Effector CD8-positive, alpha-beta T cell (primary cell): ENCODE measurements around the gene ZNF865.

Experiments
- DNase-seq: peaks from one replicate; lab custom pipeline; 2025; lab: John Stamatoyannopoulos, UW

The ZNF865 gene

DNA sequence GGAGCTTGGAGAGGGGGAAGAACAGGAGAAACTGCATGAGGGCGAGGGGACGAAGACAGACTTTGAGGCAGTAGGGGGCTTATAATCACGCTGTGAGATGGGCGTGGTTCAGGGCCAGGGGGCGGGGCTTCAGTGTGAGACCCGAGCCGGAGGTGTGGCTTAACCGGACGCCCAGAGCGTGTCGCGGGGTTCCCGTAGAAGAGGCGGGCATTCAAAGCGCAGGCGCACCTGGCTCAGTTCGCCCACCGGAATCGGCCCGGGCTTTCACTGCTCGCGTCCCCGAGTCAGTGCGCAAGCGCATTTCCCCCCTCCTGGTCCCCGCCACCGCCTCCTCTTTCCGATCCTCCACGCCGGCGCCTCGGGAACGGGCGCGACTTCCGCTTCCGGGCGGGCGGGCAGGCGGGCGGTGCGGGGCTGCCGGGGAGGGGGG lies 225 bp upstream of the ZNF865 start:
- DNase-seq, result peak; percentile 96

DNA sequence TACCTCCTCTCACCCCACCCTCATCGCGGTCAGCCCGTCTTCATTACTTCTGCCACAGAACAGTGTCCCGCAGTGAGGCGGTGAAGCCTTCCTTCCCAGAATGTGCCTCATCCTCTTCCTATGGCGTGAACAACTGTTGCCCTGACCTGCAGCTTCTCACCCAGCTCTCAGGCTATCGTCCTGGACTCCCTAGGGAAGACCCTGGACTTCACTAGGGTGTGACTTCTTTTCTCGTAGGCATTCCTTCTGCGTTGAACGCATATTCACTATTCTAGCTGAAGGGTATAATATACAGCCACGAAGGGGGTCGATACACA lies 982 bp downstream of the ZNF865 start:
- no peak for DNase-seq

DNA sequence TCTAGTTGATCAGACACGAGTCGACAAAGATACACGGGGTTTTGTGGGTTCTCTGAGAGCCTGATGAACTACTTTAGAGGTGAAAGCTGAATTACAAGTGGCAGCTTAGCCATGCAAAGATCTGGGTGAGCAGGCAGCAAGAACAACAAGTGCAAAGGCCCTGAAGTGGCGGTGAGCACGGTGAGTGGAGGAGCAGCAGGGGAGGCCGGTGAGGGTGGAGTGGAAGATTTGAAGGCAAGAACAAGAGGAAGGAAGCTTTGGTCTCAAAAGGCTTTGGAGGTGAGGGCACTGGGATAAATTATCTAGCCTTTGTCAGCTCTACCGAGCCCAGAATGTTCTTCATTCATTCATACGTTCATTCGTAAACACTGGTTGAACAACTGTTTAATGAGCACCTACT lies 1.4 kb downstream of the ZNF865 start:
- no peak for DNase-seq

DNA sequence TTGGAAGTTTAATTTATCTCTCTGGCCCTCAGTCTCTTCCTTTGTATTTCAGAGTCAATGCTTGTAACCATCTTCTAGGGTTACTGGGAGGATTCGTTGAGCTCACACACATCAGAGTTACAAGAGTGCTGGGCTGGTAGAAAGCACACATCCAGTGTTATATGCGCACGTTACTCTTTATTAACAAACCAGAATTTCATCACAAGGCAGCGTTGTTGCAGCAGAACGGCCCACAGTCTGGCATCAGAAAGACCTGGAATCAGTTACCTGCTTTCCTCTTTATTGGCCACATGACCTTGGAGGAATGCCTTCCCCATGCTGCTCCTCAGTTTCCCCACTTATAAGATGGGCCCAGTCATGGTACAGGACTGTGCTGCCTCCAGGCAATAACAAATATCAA lies 3.9 kb downstream of the ZNF865 start:
- DNase-seq, result no peak

DNA sequence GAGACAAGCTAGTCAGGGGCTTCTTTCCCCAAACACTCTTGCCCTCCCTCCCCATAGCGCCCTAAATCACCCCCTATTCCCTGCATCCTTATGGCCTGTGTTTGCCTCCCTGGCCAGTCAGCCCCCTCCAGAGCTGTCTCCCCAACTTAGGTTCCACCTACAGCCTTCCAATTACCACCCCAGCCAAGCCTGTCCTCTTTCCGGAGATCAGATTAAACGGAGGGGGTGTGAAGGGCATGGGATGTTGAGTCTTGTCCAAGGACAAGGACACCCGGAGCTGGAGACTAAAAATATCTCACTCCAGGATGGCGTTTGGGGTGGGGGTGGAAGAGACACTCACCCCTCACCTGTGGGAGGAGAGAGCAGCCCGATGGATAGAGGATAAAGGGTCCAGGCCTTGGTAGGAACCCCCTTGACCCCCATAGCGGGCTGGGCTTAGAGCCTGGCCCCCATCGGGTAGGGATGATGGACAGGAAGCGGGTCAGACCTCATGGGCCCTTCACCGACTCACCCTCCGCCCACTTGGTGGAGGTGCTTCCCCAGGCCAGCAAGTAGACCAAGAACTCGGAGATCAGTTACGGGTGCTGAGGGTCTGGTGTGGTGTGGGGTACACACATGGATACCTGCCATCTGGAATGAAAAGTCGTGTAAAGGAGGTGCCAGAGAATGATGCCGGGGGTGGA lies 6.0 kb downstream of the ZNF865 start:
- DNase-seq, result no peak

DNA sequence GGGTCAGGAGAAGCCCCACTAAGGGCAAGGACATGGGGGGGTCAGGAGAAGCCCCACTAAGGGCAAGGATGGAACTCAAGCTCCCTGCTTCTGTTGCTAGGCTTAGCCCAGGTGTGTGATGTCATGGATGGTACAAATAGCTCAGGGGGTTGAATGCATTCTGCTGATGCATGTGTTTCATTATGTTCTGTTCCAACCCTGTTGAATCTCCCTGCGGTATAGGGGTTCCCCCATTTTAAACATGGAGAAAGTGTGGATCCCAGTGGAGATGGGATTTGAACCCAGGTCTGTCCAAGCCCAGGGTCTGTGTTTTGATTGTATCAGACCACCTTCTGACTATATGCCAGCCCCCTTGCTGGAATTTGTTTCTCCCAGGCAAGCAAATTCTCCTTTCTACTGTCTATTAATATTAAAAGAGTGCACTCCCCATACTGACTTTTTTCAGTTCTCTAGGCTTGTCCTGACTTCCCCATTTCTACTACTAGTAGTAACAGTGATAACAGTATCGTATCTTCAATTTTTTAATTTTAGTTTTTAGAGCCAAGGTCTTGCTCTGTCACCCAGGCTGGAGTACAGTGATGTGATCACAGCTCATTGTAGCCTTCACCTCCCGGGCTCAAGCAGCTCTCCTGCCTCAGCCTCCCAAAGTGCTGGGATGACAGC lies 6.7 kb downstream of the ZNF865 start:
- no peak for DNase-seq

DNA sequence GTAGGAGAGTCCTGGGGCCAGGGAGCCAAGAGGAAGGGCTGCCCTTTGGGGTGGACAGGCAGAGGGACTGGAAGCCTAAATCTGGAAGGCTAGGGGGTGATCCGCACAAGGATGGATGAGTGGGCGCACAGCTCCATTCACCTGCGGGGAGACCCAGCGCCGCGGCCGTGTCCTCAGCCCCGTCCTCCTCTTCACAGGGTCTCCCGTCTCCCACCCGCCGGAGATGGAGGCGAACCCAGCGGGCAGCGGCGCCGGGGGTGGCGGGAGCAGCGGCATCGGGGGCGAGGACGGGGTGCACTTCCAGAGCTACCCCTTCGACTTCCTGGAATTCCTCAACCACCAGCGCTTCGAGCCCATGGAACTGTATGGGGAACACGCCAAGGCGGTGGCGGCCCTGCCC lies 7.9 kb downstream of the ZNF865 start:
- DNase-seq, result no peak

DNA sequence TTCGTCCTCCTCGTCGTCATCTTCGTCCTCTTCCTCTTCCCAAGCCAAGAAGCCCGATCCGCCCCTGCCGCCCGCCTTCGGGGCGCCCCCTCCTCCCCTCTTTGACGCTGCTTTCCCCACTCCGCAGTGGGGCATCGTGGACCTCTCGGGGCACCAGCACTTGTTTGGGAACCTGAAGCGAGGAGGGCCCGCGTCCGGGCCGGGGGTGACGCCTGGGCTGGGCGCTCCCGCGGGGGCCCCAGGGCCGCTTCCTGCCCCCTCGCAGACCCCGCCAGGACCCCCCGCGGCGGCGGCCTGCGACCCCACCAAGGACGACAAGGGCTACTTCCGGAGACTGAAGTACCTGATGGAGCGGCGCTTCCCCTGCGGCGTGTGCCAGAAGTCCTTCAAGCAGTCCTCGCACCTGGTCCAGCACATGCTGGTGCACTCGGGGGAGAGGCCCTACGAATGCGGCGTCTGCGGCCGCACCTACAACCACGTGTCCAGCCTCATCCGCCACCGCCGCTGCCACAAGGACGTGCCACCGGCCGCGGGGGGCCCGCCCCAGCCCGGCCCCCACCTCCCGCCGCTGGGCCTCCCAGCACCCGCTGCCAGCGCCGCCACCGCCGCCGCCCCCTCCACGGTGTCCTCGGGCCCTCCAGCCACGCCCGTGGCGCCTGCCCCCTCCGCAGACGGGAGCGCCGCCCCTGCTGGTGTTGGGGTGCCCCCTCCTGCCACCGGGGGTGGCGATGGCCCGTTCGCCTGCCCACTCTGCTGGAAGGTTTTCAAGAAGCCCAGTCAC lies 8.7 kb downstream of the ZNF865 start:
- no peak for DNase-seq

DNA sequence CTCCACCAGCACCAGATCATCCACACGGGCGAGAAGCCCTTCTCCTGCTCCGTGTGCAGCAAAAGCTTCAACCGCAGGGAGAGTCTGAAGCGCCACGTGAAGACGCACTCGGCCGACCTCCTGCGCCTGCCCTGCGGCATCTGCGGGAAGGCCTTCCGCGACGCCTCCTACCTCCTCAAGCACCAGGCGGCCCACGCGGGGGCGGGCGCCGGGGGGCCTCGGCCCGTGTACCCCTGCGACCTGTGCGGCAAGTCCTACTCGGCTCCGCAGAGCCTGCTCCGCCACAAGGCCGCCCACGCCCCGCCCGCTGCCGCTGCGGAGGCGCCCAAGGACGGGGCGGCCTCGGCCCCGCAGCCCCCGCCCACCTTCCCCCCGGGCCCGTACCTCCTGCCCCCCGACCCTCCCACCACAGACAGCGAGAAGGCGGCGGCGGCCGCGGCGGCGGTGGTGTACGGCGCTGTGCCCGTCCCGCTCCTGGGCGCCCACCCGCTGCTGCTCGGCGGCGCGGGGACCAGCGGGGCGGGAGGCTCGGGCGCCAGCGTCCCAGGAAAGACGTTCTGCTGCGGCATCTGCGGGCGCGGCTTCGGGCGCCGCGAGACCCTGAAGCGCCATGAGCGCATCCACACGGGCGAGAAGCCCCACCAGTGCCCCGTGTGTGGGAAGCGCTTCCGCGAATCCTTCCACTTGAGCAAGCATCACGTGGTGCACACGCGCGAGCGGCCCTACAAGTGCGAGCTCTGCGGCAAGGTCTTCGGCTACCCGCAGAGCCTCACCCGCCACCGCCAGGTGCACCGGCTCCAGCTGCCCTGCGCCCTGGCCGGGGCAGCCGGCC lies 9.5 kb downstream of the ZNF865 start:
- no peak for DNase-seq

DNA sequence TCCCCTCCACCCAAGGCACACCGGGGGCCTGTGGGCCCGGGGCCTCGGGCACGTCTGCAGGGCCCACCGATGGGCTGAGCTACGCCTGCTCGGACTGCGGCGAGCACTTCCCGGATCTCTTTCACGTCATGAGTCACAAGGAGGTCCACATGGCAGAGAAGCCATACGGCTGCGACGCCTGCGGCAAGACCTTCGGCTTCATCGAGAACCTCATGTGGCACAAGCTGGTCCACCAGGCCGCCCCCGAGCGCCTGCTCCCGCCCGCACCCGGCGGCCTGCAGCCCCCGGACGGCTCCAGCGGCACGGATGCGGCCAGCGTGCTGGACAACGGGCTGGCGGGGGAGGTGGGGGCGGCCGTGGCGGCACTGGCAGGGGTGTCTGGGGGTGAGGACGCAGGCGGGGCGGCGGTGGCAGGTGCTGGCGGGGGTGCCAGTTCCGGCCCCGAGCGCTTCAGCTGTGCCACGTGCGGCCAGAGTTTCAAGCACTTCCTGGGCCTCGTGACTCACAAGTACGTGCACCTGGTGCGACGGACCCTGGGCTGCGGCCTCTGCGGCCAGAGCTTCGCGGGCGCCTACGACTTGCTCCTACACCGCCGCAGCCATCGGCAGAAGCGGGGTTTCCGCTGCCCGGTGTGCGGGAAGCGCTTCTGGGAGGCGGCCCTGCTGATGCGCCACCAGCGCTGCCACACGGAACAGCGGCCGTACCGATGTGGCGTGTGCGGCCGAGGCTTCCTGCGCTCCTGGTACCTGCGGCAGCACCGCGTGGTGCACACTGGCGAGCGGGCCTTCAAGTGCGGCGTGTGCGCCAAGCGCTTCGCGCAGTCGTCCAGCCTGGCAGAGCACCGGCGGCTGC lies 10.3 kb downstream of the ZNF865 start:
- DNase-seq, result no peak

DNA sequence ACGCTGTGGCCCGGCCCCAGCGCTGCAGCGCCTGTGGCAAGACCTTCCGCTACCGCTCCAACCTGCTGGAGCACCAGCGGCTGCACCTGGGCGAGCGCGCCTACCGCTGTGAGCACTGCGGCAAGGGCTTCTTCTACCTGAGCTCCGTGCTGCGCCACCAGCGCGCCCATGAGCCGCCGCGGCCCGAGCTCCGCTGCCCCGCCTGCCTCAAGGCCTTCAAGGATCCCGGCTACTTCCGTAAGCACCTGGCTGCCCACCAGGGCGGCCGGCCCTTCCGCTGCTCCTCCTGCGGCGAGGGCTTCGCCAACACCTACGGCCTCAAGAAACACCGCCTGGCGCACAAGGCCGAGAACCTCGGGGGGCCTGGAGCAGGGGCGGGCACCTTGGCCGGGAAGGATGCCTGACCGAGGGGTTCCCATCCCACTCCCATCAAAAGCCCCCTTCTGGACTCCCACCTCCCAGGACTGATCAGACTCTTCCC lies 11.0 kb downstream of the ZNF865 start:
- DNase-seq, result no peak

DNA sequence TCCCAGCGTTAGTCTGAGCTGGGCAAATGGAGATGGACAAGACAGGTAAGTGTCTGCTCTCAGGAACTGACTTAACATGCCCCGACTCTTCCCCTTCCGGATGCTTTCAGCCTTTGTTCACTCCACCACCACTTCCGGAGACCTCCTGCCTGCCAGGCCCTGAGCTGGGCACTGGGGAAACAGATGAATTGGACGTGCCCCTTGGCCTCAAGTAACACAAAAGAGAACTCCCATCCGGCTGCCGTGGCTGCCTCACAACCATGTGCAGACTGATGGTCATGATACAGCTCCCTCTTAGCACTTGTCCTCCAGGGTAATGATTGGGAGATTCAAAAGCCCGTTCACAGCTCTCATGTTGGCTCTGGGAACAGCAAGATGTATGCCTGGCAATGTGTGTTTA lies 12.0 kb downstream of the ZNF865 start:
- no peak for DNase-seq

DNA sequence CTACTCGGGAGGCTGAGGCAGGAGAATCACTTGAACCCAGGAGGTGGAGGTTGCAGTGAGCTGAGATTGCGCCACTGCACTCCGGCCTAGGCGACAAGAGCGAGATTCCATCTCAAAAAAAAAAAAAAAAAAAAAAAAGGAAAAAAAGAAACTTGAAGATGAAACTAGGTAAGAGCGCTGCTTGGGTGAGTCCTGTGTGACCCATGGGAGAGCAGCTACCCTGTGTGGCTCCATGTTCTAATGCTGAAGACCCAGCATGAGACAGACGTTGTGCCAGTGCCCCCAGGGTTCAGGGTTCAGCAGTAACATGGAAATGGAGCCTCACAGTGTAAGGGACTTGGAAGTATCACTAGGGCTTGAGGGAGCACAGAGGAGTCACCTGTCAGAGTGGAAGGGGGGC lies 13.0 kb downstream of the ZNF865 start:
- DNase-seq, result no peak

DNA sequence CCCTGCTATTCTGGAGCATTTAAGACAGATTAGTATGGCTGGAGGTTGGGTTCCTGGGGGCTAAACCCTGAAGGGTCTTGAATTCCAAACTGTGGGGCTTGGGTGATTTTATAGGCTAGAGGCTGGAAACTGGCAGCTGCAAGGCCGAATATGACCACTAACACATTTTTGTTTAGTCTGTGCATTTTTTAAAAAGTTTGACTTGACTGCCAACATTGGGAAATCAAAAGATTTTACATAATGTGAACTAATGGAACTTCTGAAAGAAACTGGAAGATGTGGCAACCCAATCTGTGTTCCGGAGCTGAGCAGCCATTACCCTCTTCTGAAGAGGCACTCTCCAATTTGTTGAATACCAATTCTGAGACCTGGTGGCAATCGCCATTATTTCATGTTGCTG lies 13.8 kb downstream of the ZNF865 start:
- no peak for DNase-seq

DNA sequence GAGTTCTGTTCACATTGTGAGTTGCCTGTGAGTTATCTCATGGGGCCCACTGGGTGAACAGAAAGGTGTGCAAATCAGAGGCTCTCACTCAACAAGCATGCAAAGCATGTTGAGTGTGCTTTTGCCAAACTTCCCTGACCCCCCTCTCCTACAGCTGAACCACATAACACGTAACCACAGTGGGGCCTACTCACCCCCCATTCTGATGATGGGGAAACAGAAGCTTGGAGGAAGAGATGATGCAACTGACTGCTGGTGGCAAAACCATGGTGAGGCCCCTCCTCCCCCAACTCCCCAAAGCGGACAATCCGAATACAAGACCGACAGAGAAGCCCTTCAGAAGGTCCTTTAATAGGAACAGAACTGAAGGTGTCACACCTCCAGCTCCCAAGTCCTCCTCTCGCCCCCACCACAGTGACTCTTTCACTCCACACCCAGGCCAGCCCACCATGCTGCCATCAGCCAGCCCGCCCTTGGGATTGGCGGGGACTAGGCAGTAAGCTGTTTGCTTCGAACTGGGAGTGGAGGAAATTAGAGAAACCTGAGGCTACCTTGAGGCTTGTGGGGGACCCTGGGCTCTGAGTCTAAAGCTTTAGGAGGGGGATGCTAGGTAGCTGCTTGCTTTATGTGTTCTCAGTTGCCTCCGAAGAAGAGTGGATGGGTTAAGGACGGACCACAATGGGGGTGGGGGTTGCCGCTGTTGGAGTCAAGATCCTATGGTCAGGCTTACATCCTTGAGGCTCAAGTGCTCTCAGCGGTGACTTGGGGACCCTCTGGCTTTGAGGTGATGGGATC lies 15.2 kb downstream of the ZNF865 start:
- DNase-seq, result peak; percentile 18

DNA sequence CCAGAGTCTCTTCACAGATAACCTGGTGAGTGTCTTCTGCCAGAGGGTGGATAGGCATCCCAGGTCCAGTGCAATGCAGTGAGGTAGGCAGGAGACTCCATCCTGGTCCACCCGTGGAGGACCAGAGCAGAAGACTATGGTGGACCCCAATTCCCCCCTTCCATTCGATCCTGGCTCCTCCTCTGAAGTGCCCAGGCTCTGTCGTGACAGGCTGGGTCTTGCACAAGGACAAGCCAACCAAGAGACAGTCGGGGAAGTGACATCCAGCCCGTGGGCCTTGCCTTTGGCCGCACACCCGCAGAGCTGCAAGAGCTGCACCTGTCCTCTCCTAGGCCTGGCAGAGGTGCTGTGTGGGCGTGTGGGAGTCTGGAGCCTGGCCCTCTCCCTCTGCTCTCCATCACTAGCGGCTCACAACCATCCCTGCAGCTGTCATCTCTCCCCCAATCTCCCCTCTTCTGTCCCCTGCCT lies 15.8 kb downstream of the ZNF865 start:
- DNase-seq, result no peak

DNA sequence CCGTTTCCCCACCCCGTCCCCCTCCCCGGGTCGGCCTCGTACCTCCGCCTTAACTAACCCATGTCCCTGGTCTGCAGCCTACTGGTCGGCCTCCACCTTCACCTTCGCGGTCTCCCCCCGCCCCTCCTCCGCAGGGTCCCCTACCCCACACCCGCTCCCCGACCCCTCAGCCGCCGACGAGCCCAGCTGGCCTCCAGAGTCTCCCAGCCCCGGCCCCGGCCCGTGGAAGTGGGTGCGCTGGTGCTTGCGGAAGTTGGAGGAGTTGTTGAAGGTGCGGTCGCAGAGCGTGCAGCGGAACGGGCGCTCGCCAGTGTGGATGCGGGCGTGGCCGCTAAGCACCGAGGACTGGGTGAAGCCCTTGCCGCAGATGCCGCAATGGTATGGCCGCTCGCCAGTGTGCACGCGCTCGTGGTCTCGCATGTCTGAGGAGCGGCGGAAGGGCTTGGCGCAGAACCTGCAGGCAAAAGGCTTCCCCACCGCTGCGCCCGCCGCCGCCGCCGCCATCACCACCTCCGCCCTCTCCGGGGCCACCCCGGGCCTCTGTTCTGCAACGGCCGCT lies 16.3 kb downstream of the ZNF865 start:
- no peak for DNase-seq

DNA sequence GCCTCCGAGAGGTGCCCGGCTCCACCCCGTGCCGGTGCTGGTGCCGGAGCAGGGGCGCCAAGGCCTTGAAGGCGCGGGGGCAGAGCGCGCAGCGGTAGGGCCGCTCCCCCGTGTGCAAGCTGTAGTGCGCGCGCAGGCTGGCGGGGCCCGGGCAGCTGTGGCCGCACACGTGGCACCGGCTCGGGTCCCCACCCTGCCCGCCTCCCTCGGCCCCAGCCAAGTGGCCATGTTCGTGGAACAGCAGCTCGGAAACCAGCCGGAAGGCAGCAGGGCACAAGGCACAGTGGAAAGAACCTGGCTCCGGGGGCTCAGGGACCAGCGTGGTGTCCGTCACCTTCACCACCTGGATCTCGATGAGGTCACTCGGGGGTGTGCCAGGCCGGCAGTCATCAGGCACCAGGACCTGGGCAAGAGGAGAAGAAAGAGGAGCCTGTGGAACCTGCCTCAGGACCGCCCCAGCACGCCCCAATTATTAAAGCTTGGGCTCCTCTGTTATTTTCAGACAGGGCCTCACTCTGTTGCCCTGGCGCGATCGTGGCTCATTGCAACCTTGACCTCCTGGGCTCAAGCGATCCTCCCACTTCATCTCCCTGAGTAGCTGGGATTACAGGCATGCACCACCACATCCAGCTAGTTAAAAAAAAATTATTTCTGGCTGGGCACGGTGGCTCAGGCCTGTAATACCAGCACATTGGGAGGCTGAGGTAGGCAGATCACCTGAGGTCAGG lies 17.0 kb downstream of the ZNF865 start:
- DNase-seq, result no peak

DNA sequence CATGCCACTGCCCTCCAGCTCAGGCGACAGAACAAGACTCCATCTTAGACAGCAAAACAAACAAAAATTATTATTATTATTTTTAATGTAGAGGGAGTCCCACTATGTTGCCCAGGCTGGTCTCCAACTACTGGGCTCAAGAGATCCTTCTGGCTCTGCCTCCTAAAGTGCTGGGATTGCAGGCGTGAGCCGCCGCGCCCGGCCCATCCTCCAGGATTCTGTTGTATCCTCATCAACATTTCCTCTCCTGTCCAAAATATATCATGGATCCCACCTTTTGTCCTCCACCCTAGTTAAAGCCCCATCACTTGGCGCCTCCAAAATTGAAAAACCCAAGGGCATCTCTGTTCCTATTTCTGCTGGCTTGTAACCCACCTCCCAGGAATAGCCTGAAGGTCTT lies 17.7 kb downstream of the ZNF865 start:
- DNase-seq, result no peak
